H9 (cell line): Measurements from ENCODE around the gene DMD. TPM values are rescaled to one million over a fixed set of nuclear protein-coding genes. Genes with fewer than 3 reads are reported as not detected.

Experiments
- DNase-seq: peaks from one replicate; pipeline ENCODE4 v3.0.0-alpha.2; 2017
- H2AFZ ChIP-seq: one replicate; pipeline ENCODE4 v1.6.1; 2013; ENCODE audit warnings: mild to moderate bottlenecking, low read length, control low read depth, moderate library complexity
- H2AK5ac ChIP-seq: 2 replicates; pipeline ENCODE4 v1.6.1; 2013; ENCODE audit warnings: low read length, control low read depth, mixed read lengths; ENCODE audit not compliant: insufficient read length
- H2BK120ac ChIP-seq: one replicate; pipeline ENCODE4 v1.6.1; 2013; ENCODE audit warnings: low read depth, mild to moderate bottlenecking, low read length, control low read depth, inconsistent platforms; ENCODE audit not compliant: poor library complexity, severe bottlenecking
- H2BK12ac ChIP-seq: 2 replicates; pipeline ENCODE4 v1.6.1; 2013; ENCODE audit warnings: low read length, control low read depth, mixed read lengths, low read depth; ENCODE audit not compliant: insufficient read length
- H2BK15ac ChIP-seq: 2 replicates; pipeline ENCODE4 v1.6.1; 2013; ENCODE audit warnings: low read depth, low read length, control low read depth
- H2BK20ac ChIP-seq: one replicate; pipeline ENCODE4 v1.6.1; 2013; ENCODE audit warnings: low read depth, mild to moderate bottlenecking, low read length, control low read depth, inconsistent platforms; ENCODE audit not compliant: poor library complexity, severe bottlenecking
- H2BK5ac ChIP-seq: 2 replicates; pipeline ENCODE4 v1.6.1; 2013; ENCODE audit warnings: low read length, control low read depth, mixed read lengths; ENCODE audit not compliant: insufficient read length
- H3K14ac ChIP-seq: 2 replicates; pipeline ENCODE4 v1.6.1; 2013; ENCODE audit warnings: low read length, control low read depth; ENCODE audit not compliant: insufficient read depth
- H3K18ac ChIP-seq: 2 replicates; pipeline ENCODE4 v1.6.1; 2013; ENCODE audit warnings: low read depth, mild to moderate bottlenecking, mixed read lengths, low read length, control low read depth; ENCODE audit not compliant: insufficient read length
- H3K23ac ChIP-seq: 2 replicates; pipeline ENCODE4 v1.6.1; 2013; ENCODE audit warnings: low read length, control low read depth, mixed read lengths, low read depth; ENCODE audit not compliant: insufficient read length
- H3K23me2 ChIP-seq: 2 replicates; pipeline ENCODE4 v1.6.1; 2013; ENCODE audit warnings: low read depth, mild to moderate bottlenecking, mixed read lengths, low read length, control low read depth; ENCODE audit not compliant: insufficient read length, poor library complexity, severe bottlenecking
- H3K27ac ChIP-seq: 2 replicates; pipeline ENCODE4 v1.5.1; 2013; ENCODE audit warnings: low read length, control low read depth, mixed read lengths, low read depth; ENCODE audit not compliant: insufficient read length
- H3K27me3 ChIP-seq: 2 replicates; pipeline ENCODE4 v1.6.1; 2013; ENCODE audit warnings: low read length, control low read depth, inconsistent platforms; ENCODE audit not compliant: insufficient read depth
- H3K4ac ChIP-seq: 2 replicates; pipeline ENCODE4 v1.6.1; 2013; ENCODE audit warnings: low read depth, mild to moderate bottlenecking, control low read depth, inconsistent platforms, low read length, moderate library complexity
- H3K4me1 ChIP-seq: 2 replicates; pipeline ENCODE4 v1.6.1; 2013; ENCODE audit warnings: low read length, control low read depth, inconsistent platforms; ENCODE audit not compliant: insufficient read depth
- H3K4me2 ChIP-seq: 2 replicates; pipeline ENCODE4 v1.6.1; 2013; ENCODE audit warnings: low read length, control low read depth, mixed read lengths; ENCODE audit not compliant: insufficient read length, insufficient read depth
- H3K56ac ChIP-seq: 2 replicates; pipeline ENCODE4 v1.6.1; 2013; ENCODE audit warnings: low read depth, mild to moderate bottlenecking, mixed read lengths, low read length, control low read depth; ENCODE audit not compliant: insufficient read length
- H3K79me1 ChIP-seq: 2 replicates; pipeline ENCODE4 v1.6.1; 2013; ENCODE audit warnings: low read depth, mild to moderate bottlenecking, moderate library complexity, low read length, control low read depth, inconsistent platforms; ENCODE audit not compliant: insufficient read depth, poor library complexity, severe bottlenecking
- H3K79me2 ChIP-seq: 2 replicates; pipeline ENCODE4 v1.6.1; 2013; ENCODE audit warnings: low read length, control low read depth, inconsistent platforms; ENCODE audit not compliant: insufficient read depth
- H3K9ac ChIP-seq: 2 replicates; pipeline ENCODE4 v1.6.1; 2013; ENCODE audit warnings: low read length, control low read depth, mixed read lengths; ENCODE audit not compliant: insufficient read length; ENCODE audit errors: extremely low read depth
- H3K9me3 ChIP-seq: one replicate; pipeline ENCODE4 v1.6.1; 2013; ENCODE audit warnings: low read depth, low read length, inconsistent platforms; ENCODE audit not compliant: control insufficient read depth
- H3T11ph ChIP-seq: one replicate; pipeline ENCODE4 v1.6.1; 2013; ENCODE audit warnings: mild to moderate bottlenecking, low read length, control low read depth, inconsistent platforms
- H4K20me1 ChIP-seq: one replicate; pipeline ENCODE4 v1.6.1; 2013; ENCODE audit not compliant: control insufficient read depth, insufficient read length, insufficient read depth
- H4K5ac ChIP-seq: 2 replicates; pipeline ENCODE4 v1.6.1; 2013; ENCODE audit warnings: low read depth, mild to moderate bottlenecking, mixed read lengths, low read length, control low read depth; ENCODE audit not compliant: insufficient read length
- H4K8ac ChIP-seq: replicated peaks from 2 replicates; pipeline ENCODE4 v1.6.1; 2013; ENCODE audit warnings: low read length, control low read depth, mixed read lengths, low read depth; ENCODE audit not compliant: insufficient read length
- H4K91ac ChIP-seq: 2 replicates; pipeline ENCODE4 v1.6.1; 2013; ENCODE audit warnings: low read depth, mild to moderate bottlenecking, moderate library complexity, mixed read lengths, low read length, control low read depth; ENCODE audit not compliant: insufficient read length
- H3K27ac Mint-ChIP-seq, 3 experiments: 2 replicates in 2 of 3; 3 replicates in 1 of 3; pipeline ENCODE4 v1.8.0; 2020 to 2021; ENCODE audit warnings: mixed read lengths in 3 of 3, mild to moderate bottlenecking in 1 of 3, moderate library complexity in 1 of 3
- H3K27me3 Mint-ChIP-seq: 2 replicates; pipeline ENCODE4 v1.8.0; 2021; ENCODE audit warnings: low read depth, mild to moderate bottlenecking, moderate library complexity, mixed read lengths
- H3K36me3 Mint-ChIP-seq, 3 experiments: 2 replicates in 2 of 3; 3 replicates in 1 of 3; pipeline ENCODE4 v1.8.0; 2020 to 2021; ENCODE audit warnings: low read depth in 3 of 3, mixed read lengths in 3 of 3; ENCODE audit not compliant: insufficient read depth in 1 of 3
- H3K4me1 Mint-ChIP-seq, 2 experiments: 2 replicates each; pipeline ENCODE4 v1.8.0; 2020; ENCODE audit warnings: mixed read lengths in 2 of 2
- H3K4me3 Mint-ChIP-seq, 2 experiments: 2 replicates in 1 of 2; 3 replicates in 1 of 2; pipeline ENCODE4 v1.8.0; 2020 to 2021; ENCODE audit warnings: mild to moderate bottlenecking in 2 of 2, mixed read lengths in 2 of 2, moderate library complexity in 1 of 2
- H3K9me3 Mint-ChIP-seq, 2 experiments: 2 replicates in 1 of 2; 3 replicates in 1 of 2; pipeline ENCODE4 v1.8.0; 2020; ENCODE audit warnings: mild to moderate bottlenecking in 2 of 2, mixed read lengths in 2 of 2, moderate library complexity in 1 of 2
- WGBS: extraction: QIAGEN DNeasy Blood & Tissue Kit; methylation state at CpG from one replicate; pipeline ENCODE4 v1.1.7; 2013; ENCODE audit warnings: missing lambda C conversion rate, low lambda C conversion rate, mixed read lengths; ENCODE audit not compliant: insufficient read length; ENCODE audit errors: extremely low coverage; 5-methylcytosine and 5-hydroxymethylcytosine counted together
- total RNA-seq: library from RNA; stranded (reverse); gene quantifications from 2 replicates; pipeline ENCODE4 v1.2.1, GENCODE V29; 2021
- TF ChIP-seq, protein P1 (sequence below): fragments of 200-600 bp; sonication (generic); conservative IDR thresholded peaks from 3 replicates; pipeline ENCODE4 v1.8.0; 2021; ENCODE audit warnings: antibody characterized with exemption, mild to moderate bottlenecking

The DMD gene
- total RNA-seq, 1 experiment from 2014 or later, result 3.8 TPM

DNA sequence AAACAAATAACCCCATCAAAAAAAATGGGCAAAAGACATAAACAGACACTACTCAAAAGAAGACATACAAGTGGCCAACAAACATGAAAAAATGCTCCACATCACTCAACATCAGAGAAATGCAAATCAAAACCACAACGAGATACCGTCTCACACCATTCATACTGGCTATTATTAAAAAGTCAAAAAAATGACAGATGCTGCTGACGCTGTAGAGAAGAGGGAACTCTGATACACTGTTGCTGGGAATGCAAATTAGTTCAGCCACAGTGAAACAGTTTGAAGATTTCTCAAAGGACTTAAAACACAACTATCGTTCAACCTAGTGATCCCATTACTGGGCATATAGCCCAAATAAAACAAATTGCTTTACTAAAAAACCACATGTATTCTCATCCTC, 1468.3 kb downstream of the DMD start:
- no CpG with 5 or more reads among the region's 4 CpGs for WGBS
- peaks cover under 1 to 2% of the 10 kb centered on the region in 2 experiments; a peak in 3 of 4 replicates for H3K4me1 Mint-ChIP-seq

More for the DNA sequence above, 1468.3 kb downstream of the DMD start:
- H4K20me1 ChIP-seq, result no peaks in the 10 kb centered on the region
- H2AK5ac ChIP-seq, result no peak overlapping the region
- no peak overlapping the region for H3K4me3 Mint-ChIP-seq
- no peak overlapping the region for H4K91ac ChIP-seq
- H2BK20ac ChIP-seq, result no peak overlapping the region
- no peaks in the 10 kb centered on the region for H3K4me1 ChIP-seq
- H3K27me3 ChIP-seq, result no peaks in the 10 kb centered on the region; the same call in 1 of the 2 replicates
- H3K23me2 ChIP-seq, result no peaks in the 10 kb centered on the region
- no peaks in the 10 kb centered on the region for H3K79me1 ChIP-seq
- no peak overlapping the region for H3K56ac ChIP-seq
- H2AFZ ChIP-seq, result no peak overlapping the region
- peaks cover 57 to 60% of the 10 kb centered on the region in 2 experiments for H3K9me3 Mint-ChIP-seq
- H3K18ac ChIP-seq, result no peak overlapping the region
- H2BK5ac ChIP-seq, result no peak overlapping the region
- no peak overlapping the region for H2BK15ac ChIP-seq
- H3K79me2 ChIP-seq, result no peaks in the 10 kb centered on the region
- H3K9me3 ChIP-seq, result no peaks in the 10 kb centered on the region
- no peak overlapping the region for H3K4me2 ChIP-seq
- no peak for DNase-seq
- H3T11ph ChIP-seq, result no peak overlapping the region
- no peak overlapping the region for H3K27ac ChIP-seq
- no peak overlapping the region for H4K5ac ChIP-seq
- no peak overlapping the region for H3K27ac Mint-ChIP-seq
- no peak overlapping the region for H3K4ac ChIP-seq
- TF ChIP-seq, protein P1, sequence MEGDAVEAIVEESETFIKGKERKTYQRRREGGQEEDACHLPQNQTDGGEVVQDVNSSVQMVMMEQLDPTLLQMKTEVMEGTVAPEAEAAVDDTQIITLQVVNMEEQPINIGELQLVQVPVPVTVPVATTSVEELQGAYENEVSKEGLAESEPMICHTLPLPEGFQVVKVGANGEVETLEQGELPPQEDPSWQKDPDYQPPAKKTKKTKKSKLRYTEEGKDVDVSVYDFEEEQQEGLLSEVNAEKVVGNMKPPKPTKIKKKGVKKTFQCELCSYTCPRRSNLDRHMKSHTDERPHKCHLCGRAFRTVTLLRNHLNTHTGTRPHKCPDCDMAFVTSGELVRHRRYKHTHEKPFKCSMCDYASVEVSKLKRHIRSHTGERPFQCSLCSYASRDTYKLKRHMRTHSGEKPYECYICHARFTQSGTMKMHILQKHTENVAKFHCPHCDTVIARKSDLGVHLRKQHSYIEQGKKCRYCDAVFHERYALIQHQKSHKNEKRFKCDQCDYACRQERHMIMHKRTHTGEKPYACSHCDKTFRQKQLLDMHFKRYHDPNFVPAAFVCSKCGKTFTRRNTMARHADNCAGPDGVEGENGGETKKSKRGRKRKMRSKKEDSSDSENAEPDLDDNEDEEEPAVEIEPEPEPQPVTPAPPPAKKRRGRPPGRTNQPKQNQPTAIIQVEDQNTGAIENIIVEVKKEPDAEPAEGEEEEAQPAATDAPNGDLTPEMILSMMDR, result no peak
- no peak overlapping the region for H3K23ac ChIP-seq
- no peak overlapping the region for H2BK12ac ChIP-seq
- H4K8ac ChIP-seq, result no peak overlapping the region
- no peaks in the 10 kb centered on the region; a peak in 2 of 7 replicates for H3K36me3 Mint-ChIP-seq
- H2BK120ac ChIP-seq, result no peak overlapping the region
- H3K9ac ChIP-seq, result no peak overlapping the region
- H3K14ac ChIP-seq, result no peak overlapping the region
- peaks cover 2% of the 10 kb centered on the region; the same call in 1 of the 2 replicates for H3K27me3 Mint-ChIP-seq
